Measurements from ENCODE around the gene GCGR. TPM values are rescaled to one million over a fixed set of nuclear protein-coding genes. Genes with fewer than 3 reads are reported as not detected.

Gene GCGR
- total RNA-seq, 2 experiments from 2014 or later = not detected

DNA sequence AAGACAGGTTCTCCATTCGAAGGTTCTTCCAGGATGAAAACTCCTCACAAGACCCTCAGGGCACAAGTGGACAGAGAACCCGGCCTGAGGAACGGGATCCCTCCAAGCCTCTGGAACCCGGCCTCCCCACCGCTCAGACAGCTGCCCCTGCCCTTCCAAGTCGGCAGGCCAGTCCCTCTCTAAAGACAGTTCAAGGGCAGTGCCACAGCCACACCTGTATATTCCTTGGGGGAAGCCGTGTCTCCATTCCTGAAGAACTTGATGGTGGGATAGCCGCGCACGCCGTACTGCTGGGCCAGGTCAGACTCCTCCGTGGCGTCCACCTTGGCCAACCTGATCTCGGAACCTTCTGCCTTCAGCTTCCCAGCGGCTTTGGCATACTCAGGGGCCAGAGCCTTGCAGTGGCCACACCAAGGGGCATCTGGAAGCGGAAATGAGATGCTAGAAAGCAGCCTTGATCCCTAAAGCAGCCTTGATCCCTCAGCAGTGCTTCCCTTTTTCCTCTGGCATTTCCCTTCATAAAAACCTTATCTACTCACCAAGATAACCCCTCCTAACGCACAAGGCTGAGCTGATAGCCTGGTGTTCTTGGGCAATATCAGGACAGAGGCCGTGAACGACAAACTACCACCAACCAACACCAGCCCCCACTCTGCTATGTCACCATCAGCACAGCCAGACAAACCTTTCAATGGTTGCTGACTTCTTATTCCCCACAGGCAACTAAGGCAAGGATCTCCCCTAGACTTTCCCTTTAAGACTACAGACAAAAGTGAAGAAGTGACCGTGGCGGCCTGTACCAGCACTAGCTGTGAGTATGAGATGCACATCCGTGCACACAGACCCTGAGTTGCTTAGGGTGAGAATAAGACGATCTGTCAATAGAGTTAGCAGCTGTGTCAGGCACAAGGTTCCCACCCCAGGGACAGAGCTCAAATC is 55.3 kb downstream of the GCGR start:
- Histone ChIP-seq H3K79me2 (ENCODE audit: insufficient read depth, low read depth, low read length) (peaks cover 57% of the 10 kb centered on the region), H3K27ac (ENCODE audit: low read depth, low read length, poor library complexity, severe bottlenecking) (peak overlapping the region; percentile 51), H3K9me2 (ENCODE audit: insufficient read depth, low read length) (no peaks in the 10 kb centered on the region), H2AFZ (ENCODE audit: low read length) (no peak overlapping the region), H3K4me3 (ENCODE audit: low read depth, low read length, poor library complexity, severe bottlenecking) (peak overlapping the region; percentile 89), H3K9me3 (ENCODE audit: low read length) (no peaks in the 10 kb centered on the region), H3K4me1 (ENCODE audit: insufficient read depth, low read length, poor library complexity, severe bottlenecking) (peaks cover 40% of the 10 kb centered on the region), H3K4me2 (ENCODE audit: low read length) (peak overlapping the region; percentile 95), H4K20me1 (ENCODE audit: insufficient read depth, low read length) (peaks cover 19% of the 10 kb centered on the region; the same call in 1 of the 2 replicates), H3K36me3 (ENCODE audit: insufficient read depth, low read length) (peaks cover 71% of the 10 kb centered on the region)
- peak; percentile 41 for DNase-seq (ENCODE audit: low spot score)
- BruUV-seq (replicated peaks) = TSS peak; percentile 62
- CTCF ChIA-PET (ENCODE audit: unreplicated experiment) = interaction anchor here (0.5 to 0.6 kb wide), 2 partner anchors 17 to 161 kb away, joined by 3 to 4 read pairs; no protein-coding TSS in a partner anchor
- POLR2A ChIA-PET = interaction anchor here (0.5 to 1.5 kb wide), 2 partner anchors 33 to 34 kb away, joined by 3 to 4 read pairs; no protein-coding TSS in a partner anchor
- no peak for TF ChIP-seq EZH2phosphoT487 (IDR thresholded peaks at IDR 0.05; ENCODE audit: borderline replicate concordance, low read depth, low read length)
- TF ChIP-seq, protein P1, sequence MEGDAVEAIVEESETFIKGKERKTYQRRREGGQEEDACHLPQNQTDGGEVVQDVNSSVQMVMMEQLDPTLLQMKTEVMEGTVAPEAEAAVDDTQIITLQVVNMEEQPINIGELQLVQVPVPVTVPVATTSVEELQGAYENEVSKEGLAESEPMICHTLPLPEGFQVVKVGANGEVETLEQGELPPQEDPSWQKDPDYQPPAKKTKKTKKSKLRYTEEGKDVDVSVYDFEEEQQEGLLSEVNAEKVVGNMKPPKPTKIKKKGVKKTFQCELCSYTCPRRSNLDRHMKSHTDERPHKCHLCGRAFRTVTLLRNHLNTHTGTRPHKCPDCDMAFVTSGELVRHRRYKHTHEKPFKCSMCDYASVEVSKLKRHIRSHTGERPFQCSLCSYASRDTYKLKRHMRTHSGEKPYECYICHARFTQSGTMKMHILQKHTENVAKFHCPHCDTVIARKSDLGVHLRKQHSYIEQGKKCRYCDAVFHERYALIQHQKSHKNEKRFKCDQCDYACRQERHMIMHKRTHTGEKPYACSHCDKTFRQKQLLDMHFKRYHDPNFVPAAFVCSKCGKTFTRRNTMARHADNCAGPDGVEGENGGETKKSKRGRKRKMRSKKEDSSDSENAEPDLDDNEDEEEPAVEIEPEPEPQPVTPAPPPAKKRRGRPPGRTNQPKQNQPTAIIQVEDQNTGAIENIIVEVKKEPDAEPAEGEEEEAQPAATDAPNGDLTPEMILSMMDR (conservative IDR thresholded peaks at IDR 0.05; ENCODE audit: low read length) = no peak
- intact Hi-C loops (cut with micrococcal nuclease; ENCODE audit: unreplicated experiment) = no loop called here

DNA sequence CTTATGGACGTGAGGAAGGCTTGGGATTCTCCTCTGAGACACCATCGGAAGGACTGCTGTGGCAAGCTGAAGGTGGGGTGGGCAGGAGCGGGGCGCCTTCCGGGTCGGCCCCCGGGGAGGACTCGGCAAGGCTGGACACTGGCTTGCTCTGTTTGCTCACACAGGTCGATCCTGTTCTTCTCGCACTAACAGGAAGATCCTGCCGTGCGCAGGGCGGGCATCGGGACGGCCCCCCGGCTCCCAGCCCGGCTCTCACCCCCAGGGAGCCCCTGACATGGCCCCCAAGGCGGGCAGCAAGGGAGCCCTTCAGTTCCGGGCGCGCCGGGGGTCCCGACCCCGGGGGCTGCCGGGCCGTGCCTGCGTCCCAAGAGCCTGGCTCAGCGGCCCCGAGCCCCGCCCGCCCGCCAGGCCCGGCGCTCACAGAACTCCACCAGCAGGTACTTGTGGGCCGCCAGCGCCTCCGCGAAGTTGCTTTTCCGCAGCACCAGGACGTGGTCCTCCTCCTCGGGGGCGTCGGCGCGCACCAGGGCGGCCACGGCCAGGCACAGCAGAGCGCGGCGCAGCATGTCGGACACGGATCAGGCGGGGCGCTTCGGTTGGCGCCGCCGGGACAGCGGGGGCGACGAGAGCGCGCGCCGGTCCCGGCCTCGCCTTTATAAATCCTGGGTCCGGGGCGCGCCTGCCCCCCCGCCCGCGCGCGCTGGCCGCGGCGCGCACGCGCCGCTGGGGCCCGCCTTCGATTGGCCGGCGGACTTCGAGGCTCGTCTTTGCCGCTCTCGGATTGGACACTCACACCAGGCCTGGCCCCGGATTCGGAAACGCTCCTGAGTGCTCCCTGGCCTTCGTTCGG is 56.2 kb downstream of the GCGR start, which contains the start of gene P4HB:
TSS of gene P4HB (minus strand) at position 630 of the 850 bp plus-strand sequence. CDS start at position 566, 64 bp downstream.
- CTCF ChIA-PET (ENCODE audit: unreplicated experiment) = interaction anchor here (0.6 kb wide), 1 partner anchor 160 kb away, joined by 3 read pairs; no protein-coding TSS in a partner anchor
- peak within 1 kb of the TSS; percentile 5; the same call in 1 of the 2 replicates for H2AFZ ChIP-seq (ENCODE audit: low read length)
- H3K9me3 ChIP-seq (ENCODE audit: low read length) = no peaks in the 10 kb centered on the region
- H3K4me1 ChIP-seq (ENCODE audit: insufficient read depth, low read length, poor library complexity, severe bottlenecking) = peaks cover 44% of the 10 kb centered on the region
- BruUV-seq (replicated peaks) = no TSS peak
- no peaks in the 10 kb centered on the region for H3K9me2 ChIP-seq (ENCODE audit: insufficient read depth, low read length)
- peaks cover 19% of the 10 kb centered on the region; the same call in 1 of the 2 replicates for H4K20me1 ChIP-seq (ENCODE audit: insufficient read depth, low read length)
- peak; percentile 30 for DNase-seq (ENCODE audit: low spot score)
- peak within 1 kb of the TSS; percentile 89 for H3K4me3 ChIP-seq (ENCODE audit: low read depth, low read length, poor library complexity, severe bottlenecking)
- POLR2A ChIA-PET = interaction anchor here (1.5 kb wide), 1 partner anchor 32 kb away, joined by 4 read pairs; no protein-coding TSS in a partner anchor
- peak within 1 kb of the TSS; percentile 68 for H3K27ac ChIP-seq (ENCODE audit: low read depth, low read length, poor library complexity, severe bottlenecking)
- H3K36me3 ChIP-seq (ENCODE audit: insufficient read depth, low read length) = peaks cover 71% of the 10 kb centered on the region
- intact Hi-C loops (cut with micrococcal nuclease; ENCODE audit: unreplicated experiment) = loop anchor here (1.0 kb wide), 1 partner anchor 238 kb away; the partner anchor contains the start of gene FASN
- H3K79me2 ChIP-seq (ENCODE audit: insufficient read depth, low read depth, low read length) = peaks cover 57% of the 10 kb centered on the region
- H3K4me2 ChIP-seq (ENCODE audit: low read length) = peak within 1 kb of the TSS; percentile 95
- TF ChIP-seq, protein P1 (conservative IDR thresholded peaks at IDR 0.05; ENCODE audit: low read length) = no peak
- TF ChIP-seq EZH2phosphoT487 (IDR thresholded peaks at IDR 0.05; ENCODE audit: borderline replicate concordance, low read depth, low read length) = no peak

Data from OCI-LY7 (cell line).